ENCODE measurements around the gene MAP3K9. TPM values are rescaled to one million over a fixed set of nuclear protein-coding genes. Genes with fewer than 3 reads are reported as not detected.

MAP3K9 gene
- total and polyA plus RNA-seq, 2 of the 8 experiments (the other 6 are each of a cell fraction or from before 2014, with no cell fraction given), result 9.8 to 24.7 TPM

GRCh38 chr14:70809225-70810219, at the start of gene MAP3K9 (continued):
- TF ChIP-seq TBP (IDR thresholded peaks at IDR 0.05; ENCODE audit: low read depth, low read length), result peak; percentile 74
- no peak for TF ChIP-seq HDAC6 (IDR thresholded peaks at IDR 0.05; ENCODE audit: low read depth, low read length)
- peak; percentile 32 for TF ChIP-seq PHF8 (conservative IDR thresholded peaks at IDR 0.05; ENCODE audit: low read depth, low read length)
- peak; percentile 50; the same call in 1 of the 2 replicates for TF ChIP-seq MAX (IDR thresholded peaks at IDR 0.05)
- no peak for TF ChIP-seq CEBPB (IDR thresholded peaks at IDR 0.05; ENCODE audit: low read depth, low read length)
- no peak for TF ChIP-seq TEAD4 (IDR thresholded peaks at IDR 0.05; ENCODE audit: low read depth, low read length)
- TF ChIP-seq NANOG (IDR thresholded peaks at IDR 0.05; ENCODE audit: insufficient read depth, low read depth, low read length, poor library complexity, severe bottlenecking), result no peak
- TF ChIP-seq SP2 (IDR thresholded peaks at IDR 0.05; ENCODE audit: low read length), result peak; percentile 48
- no peak for TF ChIP-seq EGR1 (IDR thresholded peaks at IDR 0.05; ENCODE audit: borderline replicate concordance, low read depth, low read length)
- peak; percentile 84; the same call in 1 of the 2 replicates for TF ChIP-seq SP1 (IDR thresholded peaks at IDR 0.05; ENCODE audit: low read depth, low read length)
- TF ChIP-seq ATF3 (IDR thresholded peaks at IDR 0.05; ENCODE audit: insufficient read depth, low read depth, low read length), result no peak
- TF ChIP-seq CBX5 (IDR thresholded peaks at IDR 0.05; ENCODE audit: low read depth, low read length), result no peak
- no peak for TF ChIP-seq BCL11A (IDR thresholded peaks at IDR 0.05; ENCODE audit: low read depth in 2 of 2, low read length in 2 of 2)
- TF ChIP-seq CHD2 (IDR thresholded peaks at IDR 0.05; ENCODE audit: low read length), result peak; percentile 53
- no peak for TF ChIP-seq POU5F1 (IDR thresholded peaks at IDR 0.05; ENCODE audit: low read depth, low read length)
- TF ChIP-seq E2F6 (IDR thresholded peaks at IDR 0.05), result no peak
- TF ChIP-seq KDM1A (IDR thresholded peaks at IDR 0.05; ENCODE audit: borderline replicate concordance, low read length), result no peak; the same call in 1 of the 2 replicates
- TF ChIP-seq USF2 (IDR thresholded peaks at IDR 0.05; ENCODE audit: low read length), result peak; percentile 32; the same call in 1 of the 2 replicates
- no peak for TF ChIP-seq SRF (IDR thresholded peaks at IDR 0.05; ENCODE audit: low read depth, low read length)
- TF ChIP-seq HDAC2 (IDR thresholded peaks at IDR 0.05; ENCODE audit: borderline replicate concordance in 1 of 2, low read depth in 2 of 2, low read length in 2 of 2), result no peak
- TF ChIP-seq ASH2L (IDR thresholded peaks at IDR 0.05; ENCODE audit: low read length), result no peak

Data from H1 (cell line).